PC-9 (cell line): Measurements from ENCODE around the gene NKX1-2.

Experiments used
- CTCF ChIP-seq: fragments of 200-600 bp; sonication (generic); conservative IDR thresholded peaks from 2 replicates; pipeline ENCODE4 v1.6.1; 2017; ENCODE audit warnings: mixed run types, antibody characterized with exemption, mild to moderate bottlenecking, moderate library complexity
- EZH2 ChIP-seq: fragments of 200-600 bp; sonication (generic); IDR thresholded peaks from 2 replicates; pipeline ENCODE4 v1.8.0; 2017; ENCODE audit warnings: antibody characterized with exemption, low read depth

DNA sequence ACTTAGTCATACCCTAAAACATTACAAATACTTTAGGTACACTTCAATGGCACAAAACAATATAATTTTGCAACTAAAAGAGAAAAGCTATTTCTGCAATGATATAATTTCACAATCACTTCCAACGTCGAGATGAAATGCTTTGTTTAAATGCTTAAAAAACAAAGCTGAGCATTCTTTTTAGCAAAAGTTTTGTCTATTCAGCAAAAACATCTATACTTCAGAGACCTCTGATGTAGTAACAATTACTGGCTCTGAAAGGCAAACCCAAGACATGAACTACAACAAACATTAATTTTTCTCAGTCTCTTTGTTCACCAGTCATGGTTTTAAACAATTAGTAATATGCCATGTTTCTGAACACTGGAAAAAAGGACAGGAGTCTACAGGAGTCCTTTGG, 47.6 kb downstream of the NKX1-2 start:
- TF ChIP-seq EZH2 (no peak), CTCF (no peak)
